NCI-H2171 (cell line): ENCODE data around the gene QRFP.
"Not testable (repeated sequence)": the region's sequence is repeated elsewhere in the genome, so short reads cannot be mapped to it uniquely, and the experiment has no call there.

ENCODE experiments used
- DNase-seq: peaks from one replicate; lab custom pipeline; 2025; lab: John Stamatoyannopoulos, UW

Gene QRFP

GRCh38 chr9:130849356-130849755 lies 47.3 kb downstream of the QRFP start:
- DNase-seq, result no peak

GRCh38 chr9:130848514-130848913 lies 48.1 kb downstream of the QRFP start:
- not testable (repeated sequence) for DNase-seq

- no peak for DNase-seq
Measured at GRCh38 chr9:130847306-130848217, 49.0 kb downstream of the QRFP start.

GRCh38 chr9:130846487-130847305 lies 49.9 kb downstream of the QRFP start:
- no peak for DNase-seq

- no peak for DNase-seq
Measured at GRCh38 chr9:130845901-130846481, 50.6 kb downstream of the QRFP start.

GRCh38 chr9:130845254-130845653 lies 51.4 kb downstream of the QRFP start:
- DNase-seq, result no peak

- no peak for DNase-seq
Measured at GRCh38 chr9:130844044-130844451, 52.6 kb downstream of the QRFP start.

GRCh38 chr9:130843049-130843908 lies 53.3 kb downstream of the QRFP start:
- no peak for DNase-seq
